ENCODE measurements around the gene LINC01488.
A peak's percentile ranks its signal among the peaks of the same experiment; 100 is the strongest.

Gene LINC01488

GRCh38 chr11:69460540-69461257, 20.8 kb upstream of the LINC01488 start:
- Histone ChIP-seq H3K27me3 (replicated peaks in 2 of 5; ENCODE audit: control insufficient read depth in 4 of 5, insufficient read depth in 5 of 5, low read length in 4 of 5) (no peaks in the 10 kb centered on the region), H3K9me3 (ENCODE audit: control extremely low read depth in 1 of 5, control insufficient read depth in 4 of 5, insufficient read depth in 2 of 5, low read depth in 1 of 5, low read length in 4 of 5) (peaks cover 5 to 24% (median 13%) of the 10 kb centered on the region in 5 experiments), H3K4me3 (ENCODE audit: control insufficient read depth in 1 of 7, extremely low read depth in 1 of 7, insufficient read depth in 4 of 7, low read depth in 2 of 7, low read length in 6 of 7) (no peak overlapping the region), H3K4me1 (ENCODE audit: control extremely low read depth in 1 of 4, control insufficient read depth in 4 of 4, insufficient read depth in 4 of 4, low read length in 3 of 4) (peaks cover 0 to 5% (median 0%) of the 10 kb centered on the region in 4 experiments), H3K27ac (ENCODE audit: insufficient read depth in 1 of 2, low read depth in 1 of 2, low read length in 2 of 2, poor library complexity in 1 of 2, severe bottlenecking in 2 of 2) (no peak overlapping the region), H3K36me3 (ENCODE audit: control insufficient read depth in 4 of 4, insufficient read depth in 4 of 4, low read length in 3 of 4) (no peaks in the 10 kb centered on the region)
- POLR2A ChIA-PET: no interaction called here
- no peak for DNase-seq
- 100% methylated on average over 1 of the region's 1 CpG for WGBS (ENCODE audit: insufficient coverage)
- CTCF ChIA-PET: no interaction called here

GRCh38 chr11:69461272-69461962, 20.0 kb upstream of the LINC01488 start:
- Histone ChIP-seq H3K4me3 (ENCODE audit: control insufficient read depth in 1 of 7, extremely low read depth in 1 of 7, insufficient read depth in 4 of 7, low read depth in 2 of 7, low read length in 6 of 7) (no peak overlapping the region), H3K36me3 (ENCODE audit: control insufficient read depth in 4 of 4, insufficient read depth in 4 of 4, low read length in 3 of 4) (no peaks in the 10 kb centered on the region), H3K4me1 (ENCODE audit: control extremely low read depth in 1 of 4, control insufficient read depth in 4 of 4, insufficient read depth in 4 of 4, low read length in 3 of 4) (peaks cover 0 to 5% (median 0%) of the 10 kb centered on the region in 4 experiments), H3K27me3 (replicated peaks in 2 of 5; ENCODE audit: control insufficient read depth in 4 of 5, insufficient read depth in 5 of 5, low read length in 4 of 5) (no peaks in the 10 kb centered on the region), H3K9me3 (ENCODE audit: control extremely low read depth in 1 of 5, control insufficient read depth in 4 of 5, insufficient read depth in 2 of 5, low read depth in 1 of 5, low read length in 4 of 5) (peaks cover 5 to 24% (median 13%) of the 10 kb centered on the region in 5 experiments), H3K27ac (ENCODE audit: insufficient read depth in 1 of 2, low read depth in 1 of 2, low read length in 2 of 2, poor library complexity in 1 of 2, severe bottlenecking in 2 of 2) (no peak overlapping the region)
- ChIA-PET CTCF (no interaction called here), POLR2A (no interaction called here)
- no peak for DNase-seq
- 97% methylated on average over 4 of the region's 7 CpGs for WGBS (ENCODE audit: insufficient coverage)

GRCh38 chr11:69462106-69462951, 19.1 kb upstream of the LINC01488 start:
- peaks cover 5 to 16% (median 10%) of the 10 kb centered on the region in 5 experiments for H3K9me3 ChIP-seq (ENCODE audit: control extremely low read depth in 1 of 5, control insufficient read depth in 4 of 5, insufficient read depth in 2 of 5, low read depth in 1 of 5, low read length in 4 of 5)
- H3K27ac ChIP-seq (ENCODE audit: insufficient read depth in 1 of 2, low read depth in 1 of 2, low read length in 2 of 2, poor library complexity in 1 of 2, severe bottlenecking in 2 of 2): no peak overlapping the region
- H3K4me1 ChIP-seq (ENCODE audit: control extremely low read depth in 1 of 4, control insufficient read depth in 4 of 4, insufficient read depth in 4 of 4, low read length in 3 of 4): peaks cover 0 to 5% (median 0%) of the 10 kb centered on the region in 4 experiments
- ChIA-PET CTCF (no interaction called here), POLR2A (no interaction called here)
- no peak for DNase-seq
- H3K4me3 ChIP-seq (ENCODE audit: control insufficient read depth in 1 of 7, extremely low read depth in 1 of 7, insufficient read depth in 4 of 7, low read depth in 2 of 7, low read length in 6 of 7): no peak overlapping the region
- H3K27me3 ChIP-seq (replicated peaks in 2 of 5; ENCODE audit: control insufficient read depth in 4 of 5, insufficient read depth in 5 of 5, low read length in 4 of 5): no peaks in the 10 kb centered on the region
- WGBS (ENCODE audit: insufficient coverage): 99% methylated on average over 15 of the region's 19 CpGs
- H3K36me3 ChIP-seq (ENCODE audit: control insufficient read depth in 4 of 4, insufficient read depth in 4 of 4, low read length in 3 of 4): no peaks in the 10 kb centered on the region

GRCh38 chr11:69463181-69463994, 18.1 kb upstream of the LINC01488 start:
- Histone ChIP-seq H3K27ac (ENCODE audit: insufficient read depth in 1 of 2, low read depth in 1 of 2, low read length in 2 of 2, poor library complexity in 1 of 2, severe bottlenecking in 2 of 2) (no peak overlapping the region), H3K4me3 (ENCODE audit: control insufficient read depth in 1 of 7, extremely low read depth in 1 of 7, insufficient read depth in 4 of 7, low read depth in 2 of 7, low read length in 6 of 7) (no peak overlapping the region)

GRCh38 chr11:69463995-69464960, 17.2 kb upstream of the LINC01488 start:
- POLR2A ChIA-PET: interaction anchor here (0.6 kb wide), 1 partner anchor 63 kb away, joined by 3 read pairs; no protein-coding TSS in a partner anchor
- 94% methylated on average over 15 of the region's 16 CpGs for WGBS (ENCODE audit: insufficient coverage)
- CTCF ChIA-PET: no interaction called here

More at GRCh38 chr11:69463181-69463994, 18.1 kb upstream of the LINC01488 start:
- Histone ChIP-seq H3K36me3 (ENCODE audit: control insufficient read depth in 4 of 4, insufficient read depth in 4 of 4, low read length in 3 of 4) (no peaks in the 10 kb centered on the region), H3K27me3 (replicated peaks in 2 of 5; ENCODE audit: control insufficient read depth in 4 of 5, insufficient read depth in 5 of 5, low read length in 4 of 5) (no peaks in the 10 kb centered on the region), H3K9me3 (ENCODE audit: control extremely low read depth in 1 of 5, control insufficient read depth in 4 of 5, insufficient read depth in 2 of 5, low read depth in 1 of 5, low read length in 4 of 5) (peaks cover 5 to 15% (median 10%) of the 10 kb centered on the region in 5 experiments), H3K4me1 (ENCODE audit: control extremely low read depth in 1 of 4, control insufficient read depth in 4 of 4, insufficient read depth in 4 of 4, low read length in 3 of 4) (peaks cover 0 to 5% (median 0%) of the 10 kb centered on the region in 4 experiments)
- ChIA-PET POLR2A (interaction anchor here (0.6 kb wide), 1 partner anchor 62 kb away, joined by 3 read pairs; no protein-coding TSS in a partner anchor), CTCF (no interaction called here)
- DNase-seq: peak; percentile 21 to 71 (median 66)
- 79% methylated on average over 12 of the region's 14 CpGs for WGBS (ENCODE audit: insufficient coverage)

More at GRCh38 chr11:69463995-69464960, 17.2 kb upstream of the LINC01488 start:
- no peak for DNase-seq
- Histone ChIP-seq H3K27ac (ENCODE audit: insufficient read depth in 1 of 2, low read depth in 1 of 2, low read length in 2 of 2, poor library complexity in 1 of 2, severe bottlenecking in 2 of 2) (no peak overlapping the region), H3K9me3 (ENCODE audit: control extremely low read depth in 1 of 5, control insufficient read depth in 4 of 5, insufficient read depth in 2 of 5, low read depth in 1 of 5, low read length in 4 of 5) (peaks cover 5 to 15% (median 10%) of the 10 kb centered on the region in 5 experiments), H3K36me3 (ENCODE audit: control insufficient read depth in 4 of 4, insufficient read depth in 4 of 4, low read length in 3 of 4) (no peaks in the 10 kb centered on the region), H3K4me3 (ENCODE audit: control insufficient read depth in 1 of 7, extremely low read depth in 1 of 7, insufficient read depth in 4 of 7, low read depth in 2 of 7, low read length in 6 of 7) (no peak overlapping the region), H3K4me1 (ENCODE audit: control extremely low read depth in 1 of 4, control insufficient read depth in 4 of 4, insufficient read depth in 4 of 4, low read length in 3 of 4) (peaks cover 0 to 5% (median 2%) of the 10 kb centered on the region in 4 experiments), H3K27me3 (replicated peaks in 2 of 5; ENCODE audit: control insufficient read depth in 4 of 5, insufficient read depth in 5 of 5, low read length in 4 of 5) (no peaks in the 10 kb centered on the region)

Data from common myeloid progenitor, CD34-positive (primary cell).